Left ventricle myocardium inferior (tissue), 1 donor: ENCODE data around the gene NME7. TPM values are rescaled to one million over a fixed set of nuclear protein-coding genes. Genes with fewer than 3 reads are reported as not detected.
A peak's percentile ranks its signal among the peaks of the same experiment; 100 is the strongest.

Experiments used
- DNase-seq: peaks from one replicate; pipeline ENCODE4 v3.0.0-alpha.2; 2020
- H3K27ac ChIP-seq: fragments of 200-600 bp; replicated peaks from 2 replicates; pipeline ENCODE4 v1.8.0; 2021
- H3K27me3 ChIP-seq: fragments of 200-600 bp; 2 replicates; pipeline ENCODE4 v1.8.0; 2021; ENCODE audit warnings: low read depth
- H3K36me3 ChIP-seq: fragments of 200-600 bp; 2 replicates; pipeline ENCODE4 v1.8.0; 2021
- H3K4me1 ChIP-seq: fragments of 200-600 bp; 2 replicates; pipeline ENCODE4 v1.8.0; 2021
- H3K4me3 ChIP-seq: fragments of 200-600 bp; 2 replicates; pipeline ENCODE4 v1.8.0; 2021; ENCODE audit warnings: mild to moderate bottlenecking, moderate library complexity
- H3K9me3 ChIP-seq: fragments of 200-600 bp; replicated peaks from 2 replicates; pipeline ENCODE4 v1.8.0; 2021
- CTCF ChIP-seq: fragments of 200-600 bp; IDR thresholded peaks from 2 replicates; pipeline ENCODE4 v1.8.0; 2021; ENCODE audit warnings: antibody characterized with exemption, mild to moderate bottlenecking, borderline replicate concordance
- intact Hi-C: fragments of 100-400 bp; cut with micrococcal nuclease; formaldehyde crosslinking; loops from one replicate; pipeline ENCODE4 v1.11.0; 2022
- total RNA-seq: library from RNA; stranded (reverse); fragmentation: NEBNext Ultra II Directional; extraction: Animal tissue kit (Norgen Biotek cat#: 25700); gene quantifications from one replicate; pipeline ENCODE4 v1.2.1, GENCODE V29; 2021
- donor health status: DM: no; HTN: yes; CAD: no; lungs with severe emphysema.

NME7 gene
- total RNA-seq, 1 donor from 2014 or later: 13.1 TPM

DNA sequence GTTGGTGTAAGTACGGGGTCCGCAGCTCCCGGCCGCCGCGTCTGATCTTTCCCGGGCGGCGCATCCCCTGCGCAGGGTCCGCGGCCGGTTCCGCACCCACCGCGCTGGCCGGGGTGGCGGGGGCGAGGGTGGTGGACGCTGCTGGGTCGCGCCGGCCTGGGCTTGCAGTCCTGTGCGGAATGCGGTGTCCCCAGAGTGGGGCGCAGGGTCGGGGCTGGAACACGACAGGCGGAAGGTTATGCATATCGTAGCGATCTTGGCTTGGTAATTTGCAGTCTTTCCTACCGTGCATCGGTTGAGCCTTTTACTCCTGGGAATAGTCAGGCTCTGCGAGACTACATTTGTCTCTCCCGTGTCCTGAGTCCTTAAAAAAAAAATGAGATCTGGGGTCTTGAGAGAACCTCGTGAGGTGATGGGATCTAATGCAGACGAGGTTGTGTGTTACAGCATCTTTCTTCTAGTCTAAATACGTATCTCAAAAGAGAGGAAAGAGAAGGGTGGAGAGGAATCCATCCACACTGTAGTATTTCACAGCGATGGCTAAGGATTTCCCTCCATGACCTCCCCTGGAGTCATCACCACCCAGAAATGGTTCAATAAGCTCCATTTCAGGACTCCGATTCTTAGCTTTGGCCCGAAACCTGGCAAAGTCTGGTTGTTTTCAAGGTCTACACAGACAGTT is 260.5 kb downstream of the NME7 start:
- peaks cover 69% of the 10 kb centered on the region for H3K4me1 ChIP-seq
- no peak for TF ChIP-seq CTCF
- intact Hi-C loops: no loop called here
- no peaks in the 10 kb centered on the region for H3K27me3 ChIP-seq
- peak overlapping the region; percentile 97 for H3K27ac ChIP-seq
- peak overlapping the region; percentile 94 for H3K4me3 ChIP-seq
- H3K9me3 ChIP-seq: no peaks in the 10 kb centered on the region
- peaks cover 9% of the 10 kb centered on the region for H3K36me3 ChIP-seq
- peak; percentile 21 for DNase-seq

DNA sequence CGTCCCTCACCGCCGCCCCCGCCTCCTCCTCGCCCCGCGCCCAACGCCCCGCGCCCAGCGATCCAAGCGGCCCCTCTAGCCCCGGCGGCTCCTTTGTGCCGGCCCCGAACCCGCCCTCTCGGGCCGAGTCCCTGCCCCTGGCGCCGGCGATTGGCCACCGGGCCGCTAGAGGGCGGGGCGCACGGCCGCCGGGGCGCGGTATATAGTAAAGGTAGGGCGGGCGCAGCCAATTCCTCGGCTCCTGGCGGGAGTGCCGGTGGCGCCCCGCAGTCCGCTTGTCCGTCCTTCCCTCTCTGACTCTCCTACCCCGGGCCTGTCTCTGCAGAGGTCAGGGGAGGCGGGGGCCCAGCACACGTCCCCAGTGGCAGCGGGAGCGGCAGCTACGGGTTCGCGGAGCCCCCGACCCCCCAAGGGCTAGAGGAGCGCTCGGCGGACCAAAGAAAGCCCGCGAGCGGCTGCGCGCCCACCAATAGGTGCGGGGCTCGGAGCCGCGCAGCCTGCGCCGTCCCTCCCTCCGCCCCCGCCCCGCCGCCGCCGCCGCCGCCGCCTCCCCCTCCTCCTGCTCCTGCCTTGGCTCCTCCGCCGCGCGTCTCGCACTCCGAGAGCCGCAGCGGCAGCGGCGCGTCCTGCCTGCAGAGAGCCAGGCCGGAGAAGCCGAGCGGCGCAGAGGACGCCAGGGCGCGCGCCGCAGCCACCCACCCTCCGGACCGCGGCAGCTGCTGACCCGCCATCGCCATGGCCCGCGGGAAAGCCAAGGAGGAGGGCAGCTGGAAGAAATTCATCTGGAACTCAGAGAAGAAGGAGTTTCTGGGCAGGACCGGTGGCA is 261.3 kb downstream of the NME7 start, which contains the start of gene ATP1B1:
TSS of gene ATP1B1 (plus strand) at position 596 of the 826 bp plus-strand sequence. CDS start at position 736, 140 bp downstream.
- Histone ChIP-seq H3K27ac (peak within 1 kb of the TSS; percentile 97), H3K4me1 (peaks cover 63% of the 10 kb centered on the region), H3K36me3 (peaks cover 2% of the 10 kb centered on the region), H3K4me3 (peak within 1 kb of the TSS; percentile 94), H3K9me3 (no peaks in the 10 kb centered on the region), H3K27me3 (no peaks in the 10 kb centered on the region)
- DNase-seq: peak; percentile 86
- intact Hi-C loops: no loop called here
- peak; percentile 75 for TF ChIP-seq CTCF

DNA sequence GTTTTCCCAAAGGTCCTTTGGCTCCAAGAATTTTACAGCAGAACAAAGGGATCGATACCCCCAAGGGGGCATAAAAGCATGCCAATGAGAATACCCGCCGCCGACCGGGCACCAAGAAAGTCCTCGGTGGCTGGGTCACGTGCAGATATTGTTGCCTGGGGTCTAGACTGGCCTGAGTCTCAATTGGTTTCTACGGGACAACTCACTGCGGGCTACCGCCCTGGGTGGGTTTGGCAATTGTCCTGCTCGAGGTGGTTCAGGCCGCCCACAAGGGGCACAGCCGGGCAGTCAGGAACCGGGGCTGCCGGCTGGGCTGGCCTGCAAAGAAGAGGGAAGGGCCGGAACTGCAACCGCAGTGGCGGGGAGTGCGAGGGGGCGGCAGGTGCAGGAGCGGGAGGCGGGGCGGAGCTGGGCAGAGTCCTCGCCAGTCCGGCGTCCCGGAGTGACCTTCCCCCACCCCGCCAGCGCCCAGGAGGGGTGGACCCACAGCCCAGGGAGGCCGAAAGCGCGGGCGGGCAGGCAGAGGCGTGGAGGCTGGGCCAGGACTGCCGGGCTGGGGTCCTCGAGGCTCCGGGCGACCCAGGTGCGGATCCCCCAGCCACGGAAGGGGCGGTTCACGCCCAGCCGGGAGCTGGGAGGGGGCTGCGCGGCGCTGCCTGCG is 262.0 kb downstream of the NME7 start:
- peak; percentile 81 for DNase-seq
- peak overlapping the region; percentile 94 for H3K4me3 ChIP-seq
- intact Hi-C loops: no loop called here
- no peaks in the 10 kb centered on the region for H3K9me3 ChIP-seq
- no peaks in the 10 kb centered on the region for H3K36me3 ChIP-seq
- peaks cover 57% of the 10 kb centered on the region for H3K4me1 ChIP-seq
- H3K27ac ChIP-seq: peak overlapping the region; percentile 97
- H3K27me3 ChIP-seq: no peaks in the 10 kb centered on the region
- TF ChIP-seq CTCF: no peak

DNA sequence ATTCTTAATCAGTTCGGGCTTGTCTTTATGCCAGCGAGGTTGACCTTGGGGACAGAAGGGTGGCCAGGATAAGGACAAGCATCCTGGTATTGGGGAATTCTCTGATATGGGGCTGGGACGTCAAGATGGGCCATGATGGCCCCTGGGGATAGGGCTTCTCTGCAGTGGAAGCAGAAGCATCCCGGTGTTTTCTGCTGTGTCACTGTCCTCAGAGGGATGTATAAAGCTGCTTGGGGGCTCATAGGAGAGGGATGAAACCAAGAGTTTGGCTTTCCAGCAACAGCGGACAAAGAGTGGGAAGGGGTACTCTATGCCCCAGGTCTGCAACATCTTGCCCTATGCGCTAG is 262.5 kb downstream of the NME7 start:
- Histone ChIP-seq H3K27ac (peak overlapping the region; percentile 97), H3K36me3 (no peaks in the 10 kb centered on the region), H3K9me3 (no peaks in the 10 kb centered on the region), H3K4me1 (peaks cover 57% of the 10 kb centered on the region), H3K27me3 (no peaks in the 10 kb centered on the region), H3K4me3 (peak overlapping the region; percentile 94)
- DNase-seq: no peak
- intact Hi-C loops: no loop called here
- no peak for TF ChIP-seq CTCF

DNA sequence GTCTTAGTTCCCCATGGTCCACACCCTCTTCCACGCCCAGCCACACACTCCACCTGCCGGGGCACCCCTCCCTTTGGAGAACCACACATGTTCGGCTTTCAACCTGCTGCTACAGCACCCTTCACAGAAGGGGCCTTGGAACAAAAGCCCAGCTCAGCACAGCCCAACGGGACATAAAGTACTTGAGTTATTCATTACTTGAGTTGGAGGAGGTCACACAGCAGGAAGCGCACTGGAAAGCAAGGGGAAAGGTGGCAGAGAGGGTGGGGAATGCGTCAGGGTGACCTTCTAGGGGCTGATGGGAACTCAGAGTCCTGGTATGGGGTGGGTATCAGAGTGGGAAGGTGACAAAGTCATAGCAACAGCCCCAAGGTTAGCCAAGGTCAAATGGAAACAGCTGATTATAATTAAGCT is 264.1 kb downstream of the NME7 start:
- no peak overlapping the region for H3K4me3 ChIP-seq
- DNase-seq: no peak
- no peaks in the 10 kb centered on the region for H3K27me3 ChIP-seq
- no peaks in the 10 kb centered on the region for H3K36me3 ChIP-seq
- no peaks in the 10 kb centered on the region for H3K9me3 ChIP-seq
- H3K27ac ChIP-seq: peak overlapping the region; percentile 97
- intact Hi-C loops: no loop called here
- peaks cover 61% of the 10 kb centered on the region for H3K4me1 ChIP-seq
- TF ChIP-seq CTCF: no peak
